ENCODE data around the gene DCXR. TPM values are rescaled to one million over a fixed set of nuclear protein-coding genes. Genes with fewer than 3 reads are reported as not detected.

Gene DCXR
- total and polyA plus RNA-seq, 3 experiments from 2014 or later: 108 to 127 (median 117) TPM

DNA sequence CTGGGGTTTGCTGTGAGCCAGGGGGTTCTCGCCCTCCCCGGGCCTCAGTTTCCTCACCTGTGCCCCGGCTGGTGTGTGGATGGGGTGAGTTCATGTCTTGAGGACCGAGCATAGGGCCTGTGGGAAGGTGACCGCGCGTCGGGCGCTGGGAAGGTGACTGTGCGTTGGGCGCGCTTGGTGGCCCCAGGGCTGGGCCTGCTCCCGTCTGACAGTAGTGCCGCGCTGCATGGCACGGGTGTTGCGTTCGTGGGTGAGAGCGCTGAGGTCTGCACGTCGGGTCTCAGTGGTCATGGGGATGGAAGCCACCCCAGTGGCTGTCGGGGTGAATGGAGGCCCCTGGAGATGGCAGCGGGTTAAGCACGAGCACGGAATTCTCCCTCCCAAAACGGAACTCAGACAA, 50.9 kb downstream of the DCXR start:
- H3K4me1 Mint-ChIP-seq: peaks cover 4 to 15% (median 5%) of the 10 kb centered on the region in 3 donors
- Histone ChIP-seq H3K27me3 (ENCODE audit: insufficient read depth, low read length, poor library complexity, severe bottlenecking) (no peaks in the 10 kb centered on the region), H3K36me3 (ENCODE audit: insufficient read depth, low read length) (peaks cover 4% of the 10 kb centered on the region), H3K4me1 (ENCODE audit: insufficient read depth, low read length) (no peaks in the 10 kb centered on the region), H3K9me3 (ENCODE audit: low read length) (no peaks in the 10 kb centered on the region), H3K4me3 (ENCODE audit: low read length) (no peak overlapping the region), H3K27ac (ENCODE audit: low read depth, low read length) (no peak overlapping the region)
- no peak overlapping the region for H3K4me3 Mint-ChIP-seq
- peaks cover 4 to 46% (median 7%) of the 10 kb centered on the region in 3 donors for H3K36me3 Mint-ChIP-seq
- CTCF ChIA-PET: no interaction called here
- POLR2A ChIA-PET: no interaction called here
- no peak for DNase-seq
- no peaks in the 10 kb centered on the region for H3K27me3 Mint-ChIP-seq
- H3K27ac Mint-ChIP-seq: no peak overlapping the region
- no peaks in the 10 kb centered on the region for H3K9me3 Mint-ChIP-seq

Other genes with a start within 250 kb of the DCXR start
- gene GCGR, start 233.5 kb downstream of the DCXR start, total RNA-seq: not detected
- not detected for gene GCGR, start 233.5 kb downstream of the DCXR start, polyA plus RNA-seq
- 10 to 100 TPM; 56.1 to 57.0 TPM for gene MCRIP1, start 204.4 kb downstream of the DCXR start, total RNA-seq
- gene MCRIP1, start 204.4 kb downstream of the DCXR start, polyA plus RNA-seq: 76.1 TPM
- not detected for gene PPP1R27, start 202.6 kb downstream of the DCXR start, total RNA-seq
- not detected for gene PPP1R27, start 202.6 kb downstream of the DCXR start, polyA plus RNA-seq
- 100 to 1,000 TPM; 463 to 482 TPM for gene P4HB, start 177.2 kb downstream of the DCXR start, total RNA-seq
- gene P4HB, start 177.2 kb downstream of the DCXR start, polyA plus RNA-seq: 342 TPM
- gene ARHGDIA, start 166.4 kb downstream of the DCXR start, total RNA-seq: 100 to 1,000 TPM; 662 to 677 TPM
- gene ARHGDIA, start 166.4 kb downstream of the DCXR start, polyA plus RNA-seq: 237 TPM
- gene ALYREF, start 146.1 kb downstream of the DCXR start, total RNA-seq: 100 to 1,000 TPM; 326 to 337 TPM
- gene ALYREF, start 146.1 kb downstream of the DCXR start, polyA plus RNA-seq: 60.4 TPM
- 100 to 1,000 TPM; 146 to 149 TPM for gene ANAPC11, start 146.0 kb downstream of the DCXR start, total RNA-seq
- 287 TPM for gene ANAPC11, start 146.0 kb downstream of the DCXR start, polyA plus RNA-seq
- gene NPB, start 135.5 kb downstream of the DCXR start, total RNA-seq: under 1 TPM; 0.57 to 0.62 TPM
- not detected for gene NPB, start 135.5 kb downstream of the DCXR start, polyA plus RNA-seq
- 10 to 100 TPM; 30.3 to 31.6 TPM for gene PCYT2, start 126.3 kb downstream of the DCXR start, total RNA-seq
- gene PCYT2, start 126.3 kb downstream of the DCXR start, polyA plus RNA-seq: 35.7 TPM
- gene SIRT7, start 119.5 kb downstream of the DCXR start, total RNA-seq: 10 to 100 TPM; 41.4 to 41.7 TPM
- gene SIRT7, start 119.5 kb downstream of the DCXR start, polyA plus RNA-seq: 40.1 TPM
- 10 to 100 TPM; 28.4 to 34.7 TPM for gene MAFG, start 110.0 kb downstream of the DCXR start, total RNA-seq
- 2.5 TPM for gene MAFG, start 110.0 kb downstream of the DCXR start, polyA plus RNA-seq
- gene PYCR1, start 100.4 kb downstream of the DCXR start, total RNA-seq: 100 to 1,000 TPM; 128 to 138 TPM
- 0.63 TPM for gene PYCR1, start 100.4 kb downstream of the DCXR start, polyA plus RNA-seq
- not detected for gene MYADML2, start 90.5 kb downstream of the DCXR start, total RNA-seq
- gene MYADML2, start 90.5 kb downstream of the DCXR start, polyA plus RNA-seq: not detected
- under 1 TPM; 0.33 to 0.35 TPM for gene NOTUM, start 76.5 kb downstream of the DCXR start, total RNA-seq
- gene NOTUM, start 76.5 kb downstream of the DCXR start, polyA plus RNA-seq: not detected
- 10 to 100 TPM; 32.0 to 35.9 TPM for gene ASPSCR1, start 60.1 kb downstream of the DCXR start, total RNA-seq
- gene ASPSCR1, start 60.1 kb downstream of the DCXR start, polyA plus RNA-seq: 29.2 TPM
- gene CENPX, start 14.8 kb downstream of the DCXR start, total RNA-seq: 100 to 1,000 TPM; 143 to 158 TPM
- 56.7 TPM for gene CENPX, start 14.8 kb downstream of the DCXR start, polyA plus RNA-seq
- 10 to 100 TPM; 26.8 to 27.6 TPM for gene LRRC45, start 14.4 kb downstream of the DCXR start, total RNA-seq
- gene LRRC45, start 14.4 kb downstream of the DCXR start, polyA plus RNA-seq: 10.1 TPM
- 1 to 10 TPM; 4.2 to 4.5 TPM for gene RAC3, start 6.0 kb downstream of the DCXR start, total RNA-seq
- gene RAC3, start 6.0 kb downstream of the DCXR start, polyA plus RNA-seq: not detected
- 10 to 100 TPM; 18.1 to 19.4 TPM for gene RFNG, start 14.1 kb upstream of the DCXR start, total RNA-seq
- gene RFNG, start 14.1 kb upstream of the DCXR start, polyA plus RNA-seq: 7.3 TPM
- gene GPS1, start 14.2 kb upstream of the DCXR start, total RNA-seq: 100 to 1,000 TPM; 122 to 125 TPM
- gene GPS1, start 14.2 kb upstream of the DCXR start, polyA plus RNA-seq: 151 TPM
- 100 to 1,000 TPM; 206 to 210 TPM for gene DUS1L, start 28.1 kb upstream of the DCXR start, total RNA-seq
- 142 TPM for gene DUS1L, start 28.1 kb upstream of the DCXR start, polyA plus RNA-seq
- 100 to 1,000 TPM; 251 to 259 TPM for gene FASN, start 60.5 kb upstream of the DCXR start, total RNA-seq
- 2.7 TPM for gene FASN, start 60.5 kb upstream of the DCXR start, polyA plus RNA-seq
- gene CCDC57, start 175.1 kb upstream of the DCXR start, total RNA-seq: 10 to 100 TPM; 69.8 to 77.6 TPM
- gene CCDC57, start 175.1 kb upstream of the DCXR start, polyA plus RNA-seq: 39.2 TPM
- gene SLC16A3, start 191.3 kb upstream of the DCXR start, total RNA-seq: 10 to 100 TPM; 27.5 to 31.8 TPM
- 3.3 TPM for gene SLC16A3, start 191.3 kb upstream of the DCXR start, polyA plus RNA-seq
- 100 to 1,000 TPM; 129 to 141 TPM for gene CSNK1D, start 236.0 kb upstream of the DCXR start, total RNA-seq
- gene CSNK1D, start 236.0 kb upstream of the DCXR start, polyA plus RNA-seq: 74.6 TPM